ENCODE data around the gene PCBP3.

The PCBP3 gene

DNA sequence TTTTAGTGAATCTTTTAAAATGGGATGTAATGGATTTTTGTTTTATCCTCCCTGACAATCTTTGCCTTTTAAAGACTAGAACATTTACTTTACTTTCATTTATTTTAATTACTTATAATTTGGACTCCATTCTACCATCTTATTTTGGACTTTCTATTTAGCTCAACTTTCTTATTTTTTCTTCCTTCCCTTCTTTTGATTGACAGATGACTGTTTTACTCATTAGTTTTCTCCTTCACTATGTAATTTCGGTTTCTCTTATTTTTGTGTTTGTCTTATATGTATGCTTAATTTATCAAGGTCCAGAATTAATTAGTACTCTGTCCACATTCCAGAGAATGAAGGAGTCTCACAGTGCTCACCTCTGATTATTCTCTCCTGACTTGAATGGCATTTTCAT, 109.9 kb downstream of the PCBP3 start:
- no peak for DNase-seq (ENCODE audit: low spot score)

DNA sequence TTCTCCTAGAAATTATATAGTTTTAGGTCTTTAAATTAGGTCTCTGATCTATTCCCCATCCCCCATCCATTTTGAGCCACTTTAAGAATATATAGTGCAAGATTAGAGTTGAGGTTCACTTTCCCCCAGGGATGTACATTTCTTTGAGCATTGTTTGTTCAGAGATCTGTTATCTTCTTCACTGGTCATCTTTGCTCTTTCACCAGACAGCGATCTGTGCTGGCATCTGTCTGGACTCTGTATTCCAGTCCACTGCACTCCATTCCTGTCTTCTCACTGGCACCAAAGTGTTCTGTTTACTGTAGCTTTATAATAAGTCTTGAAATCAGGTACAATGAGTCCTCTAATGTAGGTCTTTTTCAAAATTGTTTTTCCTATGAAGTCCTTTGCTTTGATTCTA, 112.5 kb downstream of the PCBP3 start:
- DNase-seq (ENCODE audit: low spot score): no peak

DNA sequence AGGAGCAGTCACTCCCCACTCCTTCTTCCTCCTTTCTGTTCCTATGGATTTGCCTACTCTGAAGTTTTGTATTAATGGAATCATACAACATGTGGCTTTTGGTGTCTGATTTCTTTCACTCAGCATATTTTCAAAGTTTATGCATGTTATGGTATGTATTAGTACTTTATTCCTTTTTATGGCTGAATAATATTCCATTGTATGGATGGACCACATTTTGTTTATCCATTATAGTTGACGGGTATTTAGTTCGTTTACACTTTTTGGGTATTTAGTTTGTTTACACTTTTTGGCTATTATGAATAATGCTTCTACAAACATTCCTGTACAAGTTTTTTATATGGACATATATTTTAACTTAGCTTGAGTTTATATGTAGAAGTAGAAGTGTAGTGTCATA, 113.1 kb downstream of the PCBP3 start:
- no peak for DNase-seq (ENCODE audit: low spot score)

DNA sequence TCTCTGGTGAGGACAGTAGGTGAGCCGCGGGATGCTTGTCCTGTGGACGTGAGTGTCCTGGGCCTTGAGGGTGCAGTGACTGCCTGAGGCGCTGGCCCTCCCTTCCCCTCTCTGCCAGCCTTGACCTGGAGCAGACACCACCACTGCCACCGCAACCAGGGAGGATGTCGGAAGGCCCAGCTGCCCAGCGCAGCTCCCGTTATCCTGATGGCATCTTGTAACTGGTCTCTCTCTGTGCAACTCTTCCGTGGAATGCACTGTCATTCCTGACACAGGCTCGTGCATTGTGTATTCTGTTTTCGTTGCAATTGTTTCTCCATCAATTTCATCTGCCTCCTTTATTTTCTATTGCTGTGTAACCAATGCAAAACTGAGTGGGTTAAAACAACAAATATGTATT, 118.2 kb downstream of the PCBP3 start:
- no peak for DNase-seq (ENCODE audit: low spot score)

DNA sequence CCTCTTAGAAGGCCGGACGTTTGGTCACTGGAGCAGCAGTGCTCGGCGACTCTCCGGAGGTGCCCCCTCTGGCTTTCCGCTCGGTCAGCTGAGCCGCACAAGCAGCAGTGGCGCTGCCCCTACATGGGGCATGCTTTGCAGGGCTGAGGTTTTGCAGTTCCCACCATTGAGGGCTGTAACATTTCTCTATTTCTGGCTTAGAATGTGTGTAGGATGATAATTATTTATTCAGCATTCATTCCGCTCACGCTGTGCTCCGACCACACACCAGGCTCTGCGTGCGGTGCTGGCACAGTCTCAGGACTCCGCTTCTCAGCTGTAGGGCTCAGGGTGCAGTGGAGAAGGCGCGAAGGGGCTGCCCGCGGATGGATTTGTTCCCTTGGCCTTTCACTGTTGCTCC, 119.5 kb downstream of the PCBP3 start:
- no peak for DNase-seq (ENCODE audit: low spot score)

DNA sequence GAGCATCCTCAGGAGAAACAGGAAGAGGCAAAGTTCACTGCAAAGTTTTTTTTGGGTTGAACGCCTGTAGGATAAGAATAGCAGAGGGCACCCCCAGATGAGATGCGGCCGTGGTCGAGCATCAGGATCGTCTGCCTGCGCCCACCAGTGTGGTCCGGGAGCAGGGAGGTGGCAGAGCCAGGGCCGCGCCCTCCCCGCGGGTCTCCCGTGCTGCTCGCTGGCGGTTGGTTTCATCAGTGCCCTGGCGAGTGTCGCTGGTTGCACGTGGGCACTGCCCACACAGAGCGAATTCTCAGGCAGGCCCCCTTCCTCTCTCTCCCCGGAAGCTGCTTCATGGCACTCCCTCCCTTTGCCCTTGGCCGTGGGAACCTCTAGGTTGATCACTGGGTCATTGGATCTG, 120.0 kb downstream of the PCBP3 start:
- DNase-seq (ENCODE audit: low spot score): no peak

DNA sequence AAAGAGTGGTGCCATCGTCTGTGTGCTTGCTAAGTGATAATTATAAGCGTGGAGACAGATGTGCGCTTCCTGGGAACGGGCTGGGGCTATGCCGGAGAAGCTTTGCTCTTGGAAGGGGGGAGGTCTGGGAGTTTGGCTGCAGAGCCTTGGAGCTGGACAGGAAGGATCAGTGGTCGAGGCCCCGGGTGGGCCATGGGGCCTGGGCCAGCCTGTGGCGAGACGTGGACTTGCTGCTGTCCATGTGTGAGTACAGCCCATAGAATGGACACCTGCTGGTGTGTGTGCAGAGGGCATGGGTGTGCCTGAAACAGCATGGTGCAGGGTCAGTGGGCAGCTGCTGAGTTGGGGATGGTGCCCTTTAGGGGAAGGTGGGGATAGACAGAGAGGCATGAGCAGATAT, 121.3 kb downstream of the PCBP3 start:
- no peak for DNase-seq (ENCODE audit: low spot score)

DNA sequence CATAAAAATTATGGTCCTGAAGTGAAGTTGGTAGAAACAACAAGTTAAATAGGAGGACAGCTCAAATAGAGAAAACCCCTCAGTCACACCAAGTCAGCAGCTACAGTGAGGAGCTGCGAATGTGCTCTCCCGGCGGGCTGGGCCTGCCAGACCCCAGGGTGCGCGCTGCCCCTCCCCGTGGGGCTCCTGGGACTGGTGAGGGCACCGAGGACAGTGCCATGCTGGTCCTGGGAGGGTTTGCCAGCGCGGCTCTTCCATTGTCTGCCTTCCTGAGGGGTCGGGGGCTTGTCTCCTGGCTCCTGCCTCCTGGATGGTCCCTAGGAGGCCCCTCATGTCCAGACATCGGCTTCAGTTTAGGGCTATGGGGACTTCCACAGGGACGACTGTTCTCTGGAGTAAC, 121.8 kb downstream of the PCBP3 start:
- no peak for DNase-seq (ENCODE audit: low spot score)

DNA sequence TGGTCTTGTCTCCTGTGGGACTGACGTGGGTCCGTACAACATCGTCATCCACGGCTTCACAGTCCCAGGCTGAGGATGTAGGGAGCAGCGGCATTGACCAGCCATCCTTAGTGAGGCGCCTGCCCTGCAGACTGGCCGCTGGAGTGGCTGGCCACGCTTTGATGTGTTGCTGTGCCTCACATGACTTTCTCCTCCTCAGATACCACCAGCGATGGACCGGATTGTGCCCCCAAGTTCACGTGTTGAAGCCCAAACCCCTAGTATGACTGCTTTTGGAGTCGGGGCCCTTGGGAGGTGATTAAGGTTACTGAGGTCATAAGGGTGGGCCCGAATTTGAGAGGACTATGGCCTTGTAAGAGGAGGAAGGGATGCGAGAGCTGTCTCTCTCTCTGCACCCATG, 122.5 kb downstream of the PCBP3 start:
- no peak for DNase-seq (ENCODE audit: low spot score)

DNA sequence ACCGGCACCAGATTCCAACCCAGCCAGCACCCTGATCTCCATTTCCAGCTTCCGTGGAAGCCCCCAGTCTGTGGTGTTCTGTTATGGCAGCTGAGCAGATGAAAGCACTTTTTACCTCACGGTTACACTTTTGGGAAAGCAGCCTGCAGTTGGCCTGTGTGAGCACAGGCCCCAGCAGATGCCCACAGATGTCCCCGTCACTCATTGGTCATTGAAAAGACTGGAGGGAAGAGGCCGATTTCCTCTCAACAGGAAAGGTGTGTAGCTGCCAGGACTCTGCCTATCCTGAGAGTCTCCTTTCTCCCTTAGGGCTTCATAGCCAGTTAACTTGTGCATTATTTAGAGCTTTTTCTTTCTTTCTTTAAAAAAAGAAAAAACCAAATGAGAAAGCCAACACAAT, 123.0 kb downstream of the PCBP3 start:
- no peak for DNase-seq (ENCODE audit: low spot score)

DNA sequence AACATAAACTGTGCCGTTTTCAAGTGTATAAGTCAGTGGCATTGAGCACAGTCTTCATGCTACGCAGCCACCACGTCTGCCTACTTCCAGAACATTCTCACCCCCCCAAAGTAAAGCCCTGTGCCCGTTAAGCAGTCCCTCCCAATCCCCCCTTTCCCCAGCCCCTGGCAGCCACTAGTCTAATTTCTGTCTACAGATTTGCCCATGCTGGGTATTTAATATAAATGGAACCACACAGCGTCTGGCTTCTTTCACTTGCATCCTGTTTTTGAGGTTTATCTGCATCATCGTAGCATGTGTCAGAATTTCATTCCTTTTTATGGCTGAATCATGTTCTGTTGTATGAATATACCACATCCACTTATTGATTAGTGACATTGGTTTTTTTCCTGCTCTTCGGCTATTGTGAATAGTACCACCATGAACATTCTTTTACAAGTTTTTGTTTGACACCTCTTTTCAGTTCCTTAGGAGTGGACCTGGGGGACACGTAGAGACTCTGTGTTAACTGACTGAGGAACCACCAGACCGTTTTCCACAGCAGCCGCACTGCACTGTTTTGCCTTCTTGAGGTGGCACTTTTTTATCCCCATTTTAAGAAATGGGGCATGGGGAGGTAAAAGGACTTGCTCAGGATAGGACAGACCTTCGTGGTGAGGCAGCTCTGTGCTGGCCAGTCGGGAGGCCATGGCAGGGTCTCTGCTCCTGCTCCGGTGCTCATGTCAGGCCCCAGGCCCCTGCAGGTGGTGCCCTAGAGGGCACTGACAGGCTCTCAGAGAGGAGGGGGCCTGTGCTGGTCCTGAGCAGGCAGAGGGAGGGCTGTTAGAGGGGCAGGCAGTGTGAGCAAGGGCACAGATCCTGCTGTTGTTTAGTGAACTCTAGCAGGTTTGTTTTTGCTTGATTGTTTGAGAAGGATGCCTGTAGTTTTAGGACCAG, 123.8 kb downstream of the PCBP3 start:
- no peak for DNase-seq (ENCODE audit: low spot score)

DNA sequence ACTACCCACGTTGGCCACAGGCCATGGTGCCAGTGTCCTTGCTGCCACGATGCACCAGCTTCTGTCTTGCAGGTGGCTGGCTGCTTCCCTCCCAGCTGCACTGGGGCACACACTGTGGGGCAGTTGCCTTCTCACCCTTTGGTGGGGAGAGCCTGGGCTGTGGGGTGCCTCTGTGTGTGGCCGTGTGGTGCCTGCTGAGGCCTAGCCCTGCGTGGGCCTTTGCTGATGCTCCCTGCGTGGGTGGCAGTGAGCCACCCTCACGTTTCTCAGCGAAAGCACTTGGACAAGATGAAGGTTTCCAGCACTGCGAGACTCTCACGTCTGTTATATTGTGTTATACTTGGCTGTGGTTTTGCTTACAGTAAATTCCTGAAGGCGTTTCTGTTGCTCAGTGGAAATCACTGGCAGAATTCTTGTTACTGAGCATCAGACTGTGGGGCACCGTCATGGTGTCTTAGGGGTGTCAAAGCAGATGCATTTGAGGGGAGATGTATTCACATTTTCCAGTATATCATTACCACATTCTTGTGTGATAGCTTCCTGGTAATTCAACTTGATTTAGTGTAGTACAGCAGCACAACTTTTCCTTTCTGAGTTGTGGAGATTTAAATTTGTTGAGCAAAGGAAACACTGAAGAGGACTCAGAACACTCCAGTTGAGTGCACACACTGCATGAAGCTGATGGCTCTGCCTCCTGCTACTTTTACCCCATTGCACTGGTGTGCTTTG, 124.7 kb downstream of the PCBP3 start:
- no peak for DNase-seq (ENCODE audit: low spot score)

DNA sequence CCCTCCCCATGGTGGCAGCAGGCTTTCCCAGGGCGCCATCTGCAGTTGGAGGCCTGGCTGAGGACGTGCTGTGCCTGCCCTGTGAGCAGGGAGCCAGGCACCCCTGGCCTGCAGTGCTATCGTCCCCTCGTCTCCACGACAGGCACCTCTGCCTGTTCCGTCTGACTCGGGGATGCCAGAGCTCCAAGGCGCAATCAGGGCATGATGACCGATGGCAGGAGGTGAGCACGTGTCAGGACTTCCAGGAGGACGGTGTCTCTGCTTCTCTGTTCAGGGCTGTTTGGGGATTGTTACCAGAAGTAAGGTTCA, 125.2 kb downstream of the PCBP3 start:
- no peak for DNase-seq (ENCODE audit: low spot score)

DNA sequence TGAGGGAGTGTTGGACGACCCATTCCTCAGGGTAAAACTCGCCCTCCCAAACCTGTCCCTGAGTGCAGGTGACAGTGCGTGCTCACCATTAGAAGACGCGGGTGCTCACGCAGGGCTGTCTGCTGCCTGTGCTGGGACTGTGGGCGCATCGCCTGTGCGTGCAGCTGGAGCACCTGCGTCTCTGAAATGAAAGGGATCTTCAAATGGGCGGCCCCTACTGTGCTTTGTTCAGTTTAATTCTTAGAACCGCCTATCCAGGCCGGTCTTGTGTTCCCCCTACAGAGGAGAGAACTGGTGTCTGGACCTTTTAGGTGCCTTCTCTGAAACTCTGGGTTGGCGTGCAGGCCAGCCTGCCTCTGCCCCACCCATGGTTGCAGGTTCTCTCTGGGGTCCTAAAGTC, 125.8 kb downstream of the PCBP3 start:
- no peak for DNase-seq (ENCODE audit: low spot score)

DNA sequence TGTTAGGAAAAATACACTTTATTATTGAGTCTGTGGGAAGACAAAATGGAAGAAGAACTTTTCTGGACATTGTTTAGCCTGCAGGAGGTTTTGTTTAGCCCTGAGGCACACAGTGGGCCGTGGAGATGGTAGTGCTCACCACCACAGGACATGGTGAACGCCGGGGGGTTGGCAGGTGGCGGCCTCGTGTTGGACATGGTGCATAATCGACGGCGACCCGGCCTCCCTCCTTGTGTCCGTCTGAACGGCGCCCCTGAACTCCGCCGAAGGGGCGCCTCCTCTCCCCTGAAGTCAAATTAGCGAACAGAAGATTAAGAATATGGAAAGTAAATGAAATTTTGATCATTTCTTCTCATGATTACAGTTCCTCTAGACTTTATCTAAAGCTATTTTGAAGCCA, 126.4 kb downstream of the PCBP3 start:
- no peak for DNase-seq (ENCODE audit: low spot score)

DNA sequence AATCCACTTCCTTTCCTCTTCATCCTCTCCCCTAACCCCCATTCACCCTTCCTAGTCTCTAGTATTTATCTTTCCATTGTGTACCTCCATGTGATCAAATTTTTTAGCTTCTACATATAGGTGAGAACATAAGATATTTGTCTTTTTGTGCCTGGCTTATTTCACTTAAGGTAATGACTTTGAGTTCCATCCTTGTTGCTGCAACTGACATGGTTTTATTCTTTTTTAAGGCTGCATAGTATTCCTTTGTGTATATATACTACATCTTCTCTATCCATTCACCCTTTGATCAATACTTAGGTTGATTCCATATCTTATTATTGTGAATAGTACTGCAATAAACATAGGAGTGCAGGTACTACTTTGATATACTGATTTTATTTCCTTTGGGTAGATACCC, 128.7 kb downstream of the PCBP3 start:
- DNase-seq (ENCODE audit: low spot score): no peak

DNA sequence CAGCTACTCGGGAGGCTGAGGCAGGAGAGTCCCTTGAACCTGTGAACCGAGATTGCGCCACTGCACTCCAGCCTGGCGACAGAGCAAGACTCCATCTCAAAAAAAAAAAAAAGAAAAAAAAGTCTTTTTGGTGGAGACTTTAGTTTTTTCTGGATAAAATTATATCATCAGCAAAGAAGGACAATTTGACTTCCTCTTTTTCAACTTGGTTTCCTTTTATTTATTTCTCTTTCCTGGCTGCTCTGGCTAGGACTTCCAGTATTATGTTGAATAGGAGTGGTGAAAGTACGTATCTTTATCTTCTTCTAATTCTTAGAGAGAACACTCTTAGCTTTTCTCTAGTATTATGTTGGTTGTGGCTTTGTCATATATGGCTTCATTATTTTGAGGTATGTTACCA, 130.8 kb downstream of the PCBP3 start:
- no peak for DNase-seq (ENCODE audit: low spot score)

DNA sequence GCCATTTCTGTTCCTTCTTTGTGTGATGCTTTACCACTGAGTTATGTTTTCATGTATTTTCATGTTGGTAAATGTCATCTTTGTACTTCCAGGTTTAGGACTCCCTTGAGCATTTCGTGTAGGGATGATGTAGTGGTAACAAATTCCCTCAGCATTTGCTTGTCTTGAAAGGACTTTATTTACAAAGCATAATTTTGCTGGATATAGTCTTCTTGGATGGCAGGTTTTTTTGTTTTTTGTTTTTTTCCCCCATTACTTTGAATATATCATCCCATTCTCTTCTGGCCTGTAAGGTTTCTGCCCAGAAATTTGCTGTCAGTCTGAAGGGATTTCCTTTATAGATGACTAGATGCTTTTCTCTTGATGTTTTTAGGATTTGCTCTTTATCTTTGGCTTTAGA, 133.4 kb downstream of the PCBP3 start:
- DNase-seq (ENCODE audit: low spot score): no peak

DNA sequence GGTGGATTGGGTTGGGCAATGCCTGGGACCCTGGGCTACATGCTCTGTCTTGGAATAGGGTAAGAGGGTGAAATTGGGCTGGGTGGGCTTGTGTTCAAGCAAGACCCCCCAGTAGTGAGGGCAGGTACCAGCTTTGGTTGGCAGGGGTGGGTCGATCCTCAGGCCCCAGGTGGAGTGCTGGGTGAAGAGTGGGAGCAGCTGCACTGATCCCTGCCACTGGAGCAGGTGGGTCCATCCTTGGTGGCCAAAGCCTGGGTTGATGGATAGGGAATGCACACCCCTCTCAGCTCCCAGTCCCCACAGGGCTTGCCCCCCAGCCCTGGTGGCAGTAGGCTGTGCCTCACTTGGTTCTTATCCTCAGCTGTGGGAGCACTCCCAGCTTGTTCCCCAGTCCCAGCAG, 135.2 kb downstream of the PCBP3 start:
- DNase-seq (ENCODE audit: low spot score): no peak

DNA sequence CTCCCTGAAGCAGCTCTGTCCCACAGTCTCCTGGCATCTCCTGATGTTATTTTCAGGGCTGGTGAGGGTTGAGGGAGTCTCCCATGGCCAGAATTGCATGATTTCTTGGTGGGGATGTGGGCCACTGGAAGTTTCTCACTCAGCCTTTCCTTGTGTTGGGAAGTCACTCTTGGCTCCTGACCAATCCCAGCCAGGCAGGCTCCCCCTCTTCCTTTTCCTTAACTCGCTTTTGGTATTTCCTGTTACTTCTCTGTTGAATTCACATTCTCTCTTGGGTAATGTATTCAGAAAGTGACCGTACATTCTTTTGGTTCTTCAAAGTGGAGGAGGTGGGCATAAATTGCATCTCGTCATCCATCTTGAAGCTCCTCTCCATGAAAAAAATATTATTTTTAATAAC, 135.7 kb downstream of the PCBP3 start:
- DNase-seq (ENCODE audit: low spot score): no peak

DNA sequence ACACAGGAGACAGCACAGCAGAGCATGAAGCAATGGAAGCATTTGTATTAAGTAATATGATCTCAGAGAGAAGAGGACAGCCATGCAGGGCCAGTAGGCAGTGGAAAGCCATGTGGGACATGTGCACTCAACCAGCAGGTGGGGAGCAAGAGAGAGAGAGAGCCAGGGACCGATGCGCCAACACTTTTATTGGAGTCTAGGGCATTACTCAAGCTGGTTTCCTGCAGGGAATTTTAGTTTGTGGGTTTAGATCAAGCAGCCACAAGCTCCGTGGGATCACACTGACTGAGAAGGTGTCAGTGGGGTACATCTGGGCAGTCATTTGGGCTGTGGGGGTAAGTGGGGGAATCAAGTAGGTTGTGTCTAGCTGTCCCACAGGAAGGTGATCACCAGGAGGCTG, 137.1 kb downstream of the PCBP3 start:
- DNase-seq (ENCODE audit: low spot score): no peak

DNA sequence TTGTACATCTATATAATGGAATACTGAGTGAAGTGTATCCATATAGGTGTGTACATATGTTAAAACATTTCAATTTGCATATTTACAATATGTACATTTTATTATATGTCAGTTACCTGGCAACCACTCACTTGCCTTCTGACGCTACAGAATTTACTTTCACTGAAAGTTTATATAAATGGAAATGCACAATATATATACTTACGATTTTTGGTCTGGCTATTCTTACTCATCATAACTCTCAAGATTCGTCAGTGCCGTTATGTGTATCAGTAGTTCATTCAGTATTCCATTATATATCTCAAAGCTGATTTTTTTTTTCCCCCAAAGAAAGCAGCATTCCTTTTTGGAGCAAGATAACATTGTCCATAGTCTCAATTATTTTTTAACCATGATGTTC, 138.2 kb downstream of the PCBP3 start:
- DNase-seq (ENCODE audit: low spot score): no peak

DNA sequence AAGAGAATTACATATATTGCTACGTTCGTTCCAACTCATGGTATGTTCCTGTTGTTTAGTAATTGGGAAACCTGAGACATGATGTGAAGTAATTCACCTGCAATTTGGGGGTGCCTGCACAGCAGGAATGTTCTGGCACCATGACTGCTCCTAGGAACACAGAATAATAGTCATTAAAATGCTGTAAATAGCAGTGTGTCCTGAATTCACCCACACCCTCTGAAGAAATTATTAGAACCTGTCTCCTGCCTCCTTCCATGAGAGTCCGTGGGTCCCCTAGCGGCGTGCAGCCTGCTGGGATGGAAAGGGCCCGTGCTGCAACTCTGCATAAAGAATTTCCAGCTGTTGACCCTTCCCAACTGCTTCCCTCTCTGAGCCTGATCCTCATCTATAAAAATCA, 143.1 kb downstream of the PCBP3 start:
- DNase-seq (ENCODE audit: low spot score): no peak

DNA sequence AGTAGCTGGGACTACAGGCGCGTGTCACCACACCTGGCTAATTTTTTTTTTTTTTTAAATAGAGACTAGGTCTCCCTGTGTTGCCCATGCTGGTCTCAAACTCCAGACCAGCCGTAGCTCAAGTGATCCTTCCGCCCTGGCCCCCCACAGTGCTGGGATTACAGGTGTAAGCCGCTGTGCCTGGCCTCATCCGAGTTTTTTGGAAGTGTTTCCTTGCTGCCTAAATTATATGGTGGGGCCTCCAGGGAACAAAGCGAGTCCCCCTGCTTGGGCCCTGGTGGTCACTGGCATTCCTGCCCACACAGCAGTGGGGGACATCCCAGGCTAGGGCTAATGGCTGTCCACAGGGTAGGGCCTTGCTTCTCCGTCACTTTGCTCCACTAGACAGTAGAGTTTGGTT, 143.8 kb downstream of the PCBP3 start:
- DNase-seq (ENCODE audit: low spot score): no peak
